Glomerular visceral epithelial cell (primary cell): ENCODE data around the gene CDH23.

Experiments used
- DNase-seq: peaks from one replicate; pipeline ENCODE4 v3.0.0-alpha.2; 2016; ENCODE audit errors: extremely low spot score

Gene CDH23

DNA sequence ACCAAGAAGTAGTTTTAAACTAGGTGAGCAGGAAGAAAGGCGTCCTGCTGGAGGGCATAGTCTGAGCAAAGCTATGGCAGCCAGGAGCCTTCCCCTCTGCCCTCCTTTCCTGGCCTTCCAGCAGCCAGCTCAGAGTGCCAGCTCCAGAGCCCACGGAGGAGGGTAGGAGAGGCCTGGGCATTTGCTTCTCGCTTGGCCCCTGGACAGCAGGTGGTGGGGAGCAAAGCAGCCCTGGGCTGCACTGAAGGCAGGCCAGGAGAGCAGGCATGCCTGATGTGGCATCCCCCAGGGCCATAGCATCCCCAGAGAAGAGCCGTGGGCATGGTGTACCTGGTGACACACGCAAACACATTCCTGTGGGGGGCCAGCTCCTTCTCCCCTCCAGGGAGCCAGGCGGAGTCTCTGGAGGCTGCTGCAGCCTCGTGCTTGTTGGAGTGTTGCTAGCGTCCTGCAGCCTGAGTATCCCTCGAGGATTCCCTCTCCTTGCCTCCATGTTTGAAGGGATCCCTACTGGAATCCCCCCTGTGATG lies 43.9 kb downstream of the CDH23 start:
- no peak for DNase-seq

DNA sequence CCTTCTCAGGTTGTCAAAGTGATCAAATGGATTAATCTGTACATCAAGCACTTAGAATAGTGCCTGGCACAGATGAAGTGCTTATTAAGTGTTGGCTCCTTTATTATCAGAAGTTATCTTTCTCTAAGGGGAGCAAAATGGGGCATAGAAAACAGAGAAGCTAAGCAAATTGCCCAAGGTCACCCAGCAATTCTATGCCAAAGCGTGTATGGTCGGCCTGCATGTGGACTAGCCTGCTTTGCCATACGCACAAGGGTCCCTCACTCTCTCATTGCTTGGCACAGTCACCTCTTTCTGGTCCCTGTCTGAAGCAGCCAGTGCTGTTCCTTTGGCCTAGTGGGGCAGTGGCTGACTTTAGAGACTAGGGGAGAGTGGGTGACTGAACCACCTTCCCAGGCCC lies 45.3 kb downstream of the CDH23 start:
- DNase-seq, result no peak

DNA sequence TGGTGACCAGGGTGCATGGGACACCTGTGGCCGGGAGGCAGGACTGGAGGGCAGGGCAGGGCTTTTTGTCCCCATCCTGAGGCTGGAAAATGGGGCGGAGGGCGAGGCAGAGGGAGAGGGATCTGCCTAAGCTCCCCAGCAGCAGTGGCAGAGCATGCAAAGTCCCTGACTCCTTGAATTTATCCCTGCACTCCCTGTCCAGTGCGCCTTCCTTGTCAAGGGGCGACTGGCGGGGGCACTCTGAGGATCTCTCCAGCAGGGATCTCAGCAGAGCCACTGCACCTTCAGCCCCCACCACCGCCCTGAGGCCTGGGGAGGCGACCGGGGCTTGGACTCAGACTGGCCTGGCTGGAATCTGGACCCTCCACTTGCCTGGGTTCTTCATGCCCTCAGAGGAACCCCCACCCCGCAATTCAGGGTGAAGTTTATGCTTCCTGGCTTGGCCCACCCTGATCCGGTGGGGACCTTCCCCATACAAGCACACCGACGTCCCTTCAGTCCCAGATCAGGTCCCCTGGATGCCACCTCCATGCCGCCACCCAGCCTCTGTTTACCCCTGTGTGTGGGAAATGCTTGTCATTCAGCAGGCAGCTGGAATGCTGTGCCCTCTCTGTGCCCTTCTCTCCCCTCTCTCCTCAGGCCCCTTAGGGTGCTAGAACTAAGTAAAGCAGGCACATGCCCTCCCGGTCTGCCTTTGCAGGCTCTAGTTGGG lies 46.3 kb downstream of the CDH23 start:
- DNase-seq, result no peak

DNA sequence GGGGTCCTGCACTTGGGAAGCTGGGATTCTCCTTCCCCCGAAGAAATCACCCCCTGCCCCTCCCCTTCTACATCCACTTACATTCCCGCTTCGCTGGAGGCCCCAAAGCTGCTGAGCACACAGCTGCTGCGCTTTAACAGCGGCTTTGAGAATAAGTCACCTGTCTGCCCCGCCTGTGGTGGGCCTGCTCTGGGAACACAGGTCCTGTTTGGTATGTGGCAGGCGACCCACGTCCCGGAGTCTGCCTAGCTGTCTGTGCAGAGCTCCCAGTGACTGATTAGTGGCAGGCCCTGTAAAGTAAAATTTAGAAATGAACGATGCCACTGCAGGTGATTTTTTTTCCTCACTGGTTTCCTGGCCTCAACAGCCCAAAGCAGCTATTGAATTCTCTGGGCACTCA lies 47.0 kb downstream of the CDH23 start:
- DNase-seq, result no peak

DNA sequence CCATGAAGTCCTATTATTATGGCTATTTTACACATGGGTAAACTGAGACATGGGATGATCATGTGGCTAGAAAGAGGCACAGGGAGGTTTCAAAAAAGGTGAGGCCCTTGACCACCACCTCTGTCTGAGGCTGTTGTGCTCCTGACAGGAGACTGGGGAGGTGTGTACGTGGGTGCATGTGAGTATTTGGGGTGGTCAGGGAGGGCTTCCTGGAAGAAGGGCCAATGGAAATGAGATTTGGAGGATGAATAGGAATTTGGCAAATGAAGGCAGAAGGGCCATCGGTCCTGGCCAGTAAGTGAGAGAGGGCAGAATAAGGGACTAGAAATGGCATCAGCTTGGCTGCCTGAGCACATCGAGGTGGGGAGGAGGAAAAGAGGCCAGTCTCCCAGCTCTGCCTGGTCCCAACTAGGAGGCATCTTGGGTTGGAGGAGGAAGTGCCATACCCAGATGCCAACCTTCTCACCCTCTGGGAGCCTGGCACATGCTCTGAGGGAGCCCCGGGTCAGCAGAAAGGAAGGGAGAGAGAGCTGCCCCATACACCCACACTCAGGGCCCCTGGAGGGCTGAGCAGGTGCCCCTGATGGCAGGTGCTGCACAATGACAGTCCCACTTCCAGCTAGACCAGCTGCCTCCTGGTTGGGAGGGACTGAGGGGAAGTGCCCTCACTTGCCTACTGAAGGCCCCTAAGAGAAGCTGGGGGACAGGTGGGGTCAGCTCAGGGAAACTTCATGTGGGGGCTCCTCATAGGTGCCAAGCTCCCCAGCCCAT lies 47.7 kb downstream of the CDH23 start:
- no peak for DNase-seq

DNA sequence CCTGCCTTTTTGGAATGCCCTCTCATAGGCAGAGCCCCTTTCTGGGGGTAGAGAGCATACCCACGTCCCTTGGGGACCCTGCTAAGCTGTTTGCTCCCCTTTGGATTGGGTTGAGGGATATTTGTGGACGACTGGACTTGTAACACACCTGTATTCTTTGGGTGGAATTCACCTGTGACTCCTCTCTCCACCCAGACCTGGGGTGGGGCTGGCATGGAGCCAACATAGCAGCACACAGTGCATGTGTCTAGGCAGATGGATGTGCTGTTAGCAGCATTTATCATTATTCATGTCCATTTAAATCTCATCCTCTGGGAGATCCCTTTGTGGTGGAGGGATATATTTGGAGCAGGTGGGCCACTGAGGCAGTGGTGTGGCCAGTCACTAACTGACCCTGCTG lies 51.0 kb downstream of the CDH23 start:
- no peak for DNase-seq

DNA sequence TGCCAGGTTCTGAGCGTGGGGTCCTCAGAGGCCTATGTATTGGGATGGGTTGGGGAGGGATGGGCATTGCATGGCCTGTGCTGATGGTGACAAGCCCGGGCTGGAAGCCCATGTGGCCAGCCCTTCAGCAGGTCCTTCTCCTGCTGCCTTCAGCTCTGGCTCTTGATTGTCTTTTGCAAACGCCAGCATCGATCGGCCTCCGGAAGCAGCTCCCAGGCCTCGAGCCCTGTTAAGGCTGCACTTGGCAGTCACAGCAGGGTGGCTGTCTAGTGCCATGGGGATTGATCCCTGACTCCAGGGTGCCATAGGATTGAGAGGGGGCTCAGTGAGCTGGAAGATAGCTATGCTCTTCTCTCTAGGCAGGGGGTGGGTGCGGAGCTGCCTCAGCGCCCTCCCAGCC lies 51.4 kb downstream of the CDH23 start:
- DNase-seq, result no peak

DNA sequence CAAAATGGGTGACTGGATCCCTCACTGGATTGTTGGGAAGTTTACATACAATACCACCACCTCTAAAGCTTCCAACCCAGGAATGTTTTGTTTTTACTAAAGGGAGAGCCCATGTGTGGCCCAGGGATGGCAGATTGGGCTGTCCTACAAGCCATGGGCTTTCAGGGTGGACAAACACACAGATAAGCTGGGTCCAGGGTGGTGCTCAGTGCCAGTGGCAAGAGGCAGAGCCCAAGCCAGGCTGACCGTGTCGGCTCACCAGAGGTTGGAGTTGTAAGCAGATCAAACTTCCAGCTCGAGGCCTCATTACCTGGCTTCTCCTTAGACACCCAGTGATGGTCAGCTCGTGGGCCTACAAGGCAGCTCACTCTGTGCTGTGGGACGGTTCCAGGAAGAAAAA lies 52.3 kb downstream of the CDH23 start:
- DNase-seq, result no peak

DNA sequence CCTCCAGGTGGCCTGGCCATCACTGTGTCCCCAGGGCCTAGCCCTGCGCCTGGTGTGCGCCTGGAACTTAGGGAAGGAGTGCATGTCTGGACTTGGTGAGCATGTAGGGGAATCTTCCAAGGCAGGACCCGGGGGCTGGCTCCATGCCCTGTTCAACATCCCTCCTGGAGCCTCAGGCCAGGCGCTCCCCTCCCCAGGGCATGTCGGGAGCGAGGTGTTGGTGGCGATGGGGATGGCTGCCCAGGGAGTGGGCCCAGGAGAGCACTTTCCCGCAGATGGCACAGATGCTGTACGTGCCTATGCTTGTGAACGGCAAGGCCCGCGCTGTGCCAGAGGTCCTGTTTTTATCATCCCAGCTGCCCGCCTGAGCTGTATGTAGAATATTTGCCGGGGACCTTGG lies 55.0 kb downstream of the CDH23 start:
- no peak for DNase-seq

DNA sequence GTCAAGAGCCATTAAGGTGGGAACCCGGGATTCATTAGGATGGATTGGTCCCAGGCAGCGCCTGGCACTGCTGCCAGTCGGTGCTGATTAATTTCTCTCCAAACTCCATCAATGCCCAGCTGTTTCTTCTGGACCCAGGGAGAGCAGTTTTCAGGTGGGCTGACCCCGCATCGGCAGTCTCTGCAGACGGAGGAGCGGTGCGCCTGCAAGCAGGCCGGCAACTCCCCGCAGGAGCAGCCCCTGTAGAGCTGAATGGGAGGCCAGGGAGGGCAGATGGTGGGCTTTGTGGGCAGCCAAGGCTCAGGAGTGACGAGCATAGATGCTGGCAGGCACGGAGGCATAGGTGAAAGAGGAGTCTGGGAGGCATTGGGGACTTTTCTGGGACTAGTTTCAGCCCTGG lies 56.5 kb downstream of the CDH23 start:
- DNase-seq, result no peak

DNA sequence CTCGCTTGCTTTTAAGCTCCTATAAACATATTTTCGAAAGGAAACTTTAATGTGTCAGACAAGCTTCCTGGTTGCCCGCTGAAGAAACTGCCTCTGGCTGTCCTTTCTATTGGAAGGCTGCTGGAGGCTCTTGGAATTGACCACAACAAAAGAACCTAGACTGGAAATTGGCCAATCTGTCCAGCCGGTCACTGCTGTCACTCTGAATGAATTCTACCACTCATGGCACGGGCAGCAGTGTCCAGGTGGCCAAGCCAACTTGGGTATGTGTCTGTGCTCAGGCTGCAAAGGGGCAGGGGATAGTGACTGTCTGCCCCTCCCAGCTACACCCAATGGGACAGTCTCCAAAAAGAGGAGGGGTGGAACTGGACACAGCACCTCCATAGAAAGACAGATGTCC lies 57.6 kb downstream of the CDH23 start:
- no peak for DNase-seq

DNA sequence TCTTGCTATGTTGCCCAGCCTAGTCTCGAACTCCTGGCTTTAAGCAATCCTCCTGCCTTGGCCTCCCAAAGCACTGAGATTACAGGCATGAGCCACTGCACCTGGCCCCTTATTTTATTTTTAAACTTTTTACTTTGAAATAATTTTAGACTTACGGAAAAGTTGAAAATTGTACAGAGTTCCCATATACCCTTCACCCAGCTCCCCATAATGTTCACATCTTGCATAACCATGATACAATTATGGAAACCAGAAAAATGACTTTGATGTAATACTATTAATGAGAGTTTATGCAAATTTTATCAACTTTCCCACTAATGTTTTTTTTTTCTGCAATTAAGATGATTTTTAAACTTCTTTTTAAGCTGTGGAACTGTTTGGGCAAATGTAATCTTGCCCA lies 58.3 kb downstream of the CDH23 start:
- DNase-seq, result no peak

DNA sequence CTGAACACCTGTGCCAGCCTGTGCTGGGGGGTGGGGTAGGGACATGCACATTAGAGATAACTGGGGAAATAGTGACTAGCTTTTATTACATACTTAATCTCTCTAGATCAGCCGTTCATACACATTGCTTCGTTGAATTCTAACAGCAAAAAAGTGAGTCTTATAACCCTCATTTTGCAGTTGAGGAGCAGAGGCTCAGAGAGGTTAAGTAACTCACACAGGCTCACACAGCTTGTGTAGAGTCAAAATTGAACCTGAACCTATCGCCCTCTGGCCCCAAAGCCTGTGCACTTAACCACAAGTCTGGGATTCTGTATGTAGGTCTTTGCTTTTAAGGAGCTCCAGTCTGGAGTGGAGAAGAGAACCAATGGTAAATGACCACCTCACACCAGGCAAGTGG lies 59.9 kb downstream of the CDH23 start:
- no peak for DNase-seq

DNA sequence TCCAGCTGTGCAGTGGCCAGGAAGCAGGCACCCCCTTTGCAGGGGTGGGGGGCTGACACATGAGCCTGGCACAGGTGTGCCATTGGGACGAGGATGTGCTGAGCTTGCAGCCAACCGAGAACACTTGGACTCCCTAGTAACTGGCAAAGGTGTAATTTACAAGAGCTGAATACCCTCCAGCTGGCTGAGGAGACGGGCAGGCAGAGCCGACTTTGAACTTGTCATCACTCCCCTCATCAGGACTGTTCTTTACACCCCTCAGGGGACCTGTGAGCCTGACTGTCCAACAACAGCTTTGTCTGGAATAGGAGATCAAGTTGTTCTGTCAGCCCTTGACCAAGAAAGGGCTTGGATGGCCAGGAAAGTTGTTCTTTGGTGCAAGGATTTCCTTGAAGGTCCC lies 61.2 kb downstream of the CDH23 start:
- no peak for DNase-seq

DNA sequence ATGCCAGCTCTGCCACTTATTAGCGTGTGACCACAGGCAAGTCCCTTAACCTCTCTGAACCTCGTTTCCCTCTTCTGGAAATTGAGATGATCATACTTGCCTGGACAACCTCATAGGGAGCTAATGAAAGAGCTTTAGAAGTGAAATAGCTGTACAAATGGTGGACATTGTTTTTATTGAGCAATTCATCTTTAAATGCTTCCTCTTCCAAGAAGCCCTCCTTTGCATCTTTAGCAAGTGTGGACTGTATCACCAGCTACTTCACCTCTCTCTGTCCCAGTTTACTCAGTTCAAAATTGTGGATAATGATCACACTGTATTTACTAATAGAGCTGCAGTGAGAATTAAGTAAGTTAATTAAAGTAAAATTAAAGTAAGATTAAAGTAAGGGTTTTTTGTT lies 61.7 kb downstream of the CDH23 start:
- DNase-seq, result no peak

DNA sequence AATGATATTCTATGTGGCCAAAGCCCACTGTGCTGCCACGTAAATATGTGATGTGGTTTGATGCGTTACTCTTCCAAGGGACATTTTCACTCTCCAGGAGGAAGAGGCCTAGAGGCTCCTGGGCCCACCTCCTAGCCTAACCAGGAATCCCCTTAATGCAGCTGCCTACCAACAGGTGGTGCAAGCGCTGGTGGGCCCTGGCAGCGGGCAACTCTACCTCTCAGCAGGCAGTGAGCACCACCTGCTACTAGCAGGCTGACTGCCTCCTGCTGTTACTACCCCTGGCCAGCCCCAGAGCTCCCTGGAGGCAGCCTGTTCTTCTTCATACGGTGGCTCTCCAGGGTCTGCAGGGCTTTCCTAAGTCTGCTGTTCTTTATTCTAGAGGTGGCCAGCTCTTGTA lies 62.8 kb downstream of the CDH23 start:
- no peak for DNase-seq

DNA sequence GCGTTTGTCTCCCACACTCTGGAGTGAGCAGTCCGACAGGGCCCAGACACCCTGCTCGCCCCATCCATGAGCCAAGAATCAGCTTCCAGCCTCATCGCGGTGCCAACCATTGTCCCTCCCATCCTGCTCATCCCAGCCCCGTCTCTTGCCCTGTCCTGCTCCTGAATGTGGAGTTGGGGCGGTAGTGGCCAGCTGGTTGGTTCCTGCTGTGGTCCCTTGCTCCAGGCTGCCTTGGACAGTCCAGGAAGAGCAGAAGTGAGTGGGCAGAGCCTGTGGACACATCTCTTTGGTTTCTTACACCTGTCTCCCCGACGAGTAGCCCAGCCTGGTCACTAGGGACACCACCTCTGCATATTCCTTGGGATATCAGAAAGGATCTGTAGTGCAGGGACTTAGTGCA lies 63.9 kb downstream of the CDH23 start:
- DNase-seq, result no peak

DNA sequence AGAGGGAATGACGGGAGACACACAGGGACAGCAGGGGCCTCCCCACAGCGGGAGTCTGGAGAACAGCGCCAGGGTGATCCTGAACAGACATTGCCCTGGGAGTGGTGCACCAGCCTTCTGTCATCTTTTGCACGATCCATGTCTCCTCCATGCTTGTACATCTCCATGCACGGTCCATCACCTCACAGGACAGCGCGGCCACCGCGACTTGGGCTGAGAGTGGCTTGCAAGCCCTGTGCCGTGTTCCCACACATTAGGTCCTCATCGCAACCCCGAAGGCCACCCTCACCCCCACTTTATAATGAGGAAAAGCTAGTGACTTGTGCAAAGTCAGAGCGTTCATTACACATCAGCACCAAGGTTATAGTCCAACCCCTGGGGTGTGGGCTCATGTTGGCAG lies 64.7 kb downstream of the CDH23 start:
- DNase-seq, result no peak

DNA sequence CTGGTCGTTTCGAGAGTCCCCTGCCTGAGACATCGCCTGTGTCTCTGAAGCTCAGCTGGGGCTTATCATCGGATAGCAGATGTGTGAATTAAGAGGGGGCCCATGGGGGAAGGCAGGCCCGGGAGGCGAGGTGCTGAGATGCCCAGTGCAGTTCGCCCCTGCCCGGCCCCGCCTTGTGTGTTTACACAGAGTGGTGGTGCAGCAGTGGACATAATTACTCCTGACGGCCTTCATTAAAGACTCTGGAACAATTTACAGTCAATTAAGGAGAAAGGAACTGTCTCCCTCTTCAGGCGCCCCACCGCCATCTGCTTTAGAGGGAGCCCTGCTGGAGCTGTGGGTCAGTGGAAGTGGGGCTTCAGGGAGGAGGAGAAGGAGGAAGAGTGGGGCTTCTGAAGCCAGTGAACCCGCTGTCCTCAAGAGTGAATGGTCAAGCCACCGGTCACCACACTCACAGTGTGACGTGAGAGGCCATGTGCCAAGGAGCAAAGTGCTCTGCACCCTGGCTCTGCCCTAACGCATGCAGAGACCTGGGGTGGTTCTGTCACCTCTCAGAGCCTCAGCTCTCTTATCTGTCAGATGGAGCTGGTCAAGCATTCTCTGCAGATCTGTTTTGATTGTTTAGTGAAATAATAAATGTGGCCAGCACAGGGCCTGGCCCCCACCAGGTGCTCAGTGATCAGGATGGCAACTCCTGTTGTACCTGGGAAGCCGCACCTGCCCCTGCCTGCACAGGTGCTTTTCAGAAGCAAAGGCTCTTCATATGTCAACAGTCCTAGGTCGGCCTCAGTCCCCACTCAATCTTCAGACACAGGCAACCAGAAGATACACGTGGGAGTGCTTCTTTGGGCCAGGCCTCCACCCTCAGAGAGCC lies 65.6 kb downstream of the CDH23 start:
- no peak for DNase-seq

DNA sequence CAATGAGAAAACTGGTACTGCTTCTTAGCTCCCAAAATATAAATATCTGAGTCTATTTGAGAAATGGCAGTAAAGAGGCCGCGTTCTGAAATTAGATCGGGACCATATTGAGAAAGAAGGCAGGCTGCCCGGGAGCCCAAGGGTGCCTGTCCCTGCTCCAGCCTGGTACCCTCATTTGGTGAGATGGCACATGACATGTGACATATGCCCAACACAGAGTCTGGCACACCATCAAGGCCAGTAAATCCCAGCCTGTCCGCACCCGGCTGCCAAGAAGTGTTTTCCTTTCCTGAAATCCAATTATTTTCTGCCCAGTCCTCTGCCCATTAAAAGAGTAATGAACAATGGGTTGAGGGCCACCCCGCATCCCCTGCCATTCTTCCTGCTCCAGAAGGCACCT lies 66.4 kb downstream of the CDH23 start:
- DNase-seq, result no peak

DNA sequence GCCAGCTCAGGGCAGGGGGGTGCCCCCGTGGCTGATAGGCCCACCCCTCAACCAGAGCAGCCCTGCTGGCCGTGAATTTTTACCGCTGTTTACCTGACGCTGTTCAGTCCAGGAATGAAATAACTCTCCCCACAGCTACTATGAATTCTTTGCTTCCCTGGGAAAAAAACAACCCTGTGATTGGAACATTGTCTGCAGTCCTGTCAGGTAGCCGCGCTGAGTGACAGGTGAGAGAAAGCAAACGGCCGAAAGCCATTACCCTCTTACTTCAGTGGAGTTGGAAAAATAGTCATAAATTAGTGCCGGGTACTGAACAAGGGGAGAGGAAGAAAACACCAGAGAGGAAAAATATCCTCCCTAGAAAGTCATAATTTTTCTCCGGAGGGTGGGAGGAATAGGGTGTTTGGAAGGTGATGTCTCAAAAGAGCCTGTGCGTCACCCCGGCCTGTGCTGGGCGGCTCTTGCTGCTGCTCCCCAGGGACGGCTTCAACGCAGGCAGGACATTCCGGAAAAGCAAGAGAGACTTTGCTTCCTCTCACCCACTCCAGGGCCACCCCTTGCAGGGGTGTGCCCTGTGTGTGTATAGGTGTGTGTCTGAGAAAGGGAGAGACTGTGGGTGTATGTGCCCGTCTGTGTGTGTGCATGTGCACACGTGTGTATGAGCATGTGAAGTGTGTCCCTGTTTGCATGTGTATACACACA lies 69.0 kb downstream of the CDH23 start:
- no peak for DNase-seq

DNA sequence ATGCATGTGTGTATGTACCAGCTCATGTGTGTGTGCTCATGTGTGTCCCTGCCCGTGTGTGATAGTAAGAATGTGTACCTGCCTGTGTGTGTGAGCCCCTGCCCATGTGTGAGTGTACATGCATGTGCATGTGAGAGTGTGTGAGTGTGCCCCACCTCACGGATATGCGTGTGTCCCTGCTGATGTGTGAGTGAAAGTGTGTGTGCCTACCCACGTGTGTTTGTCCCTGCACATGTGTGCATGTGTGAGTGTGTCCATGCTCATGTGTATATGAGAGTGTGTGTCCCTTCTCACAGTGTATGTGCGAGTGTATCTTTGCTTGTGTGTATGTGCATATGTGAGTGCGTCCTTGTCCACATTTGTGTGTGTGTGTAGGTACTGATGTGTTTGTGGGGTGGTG lies 69.6 kb downstream of the CDH23 start:
- DNase-seq, result no peak
